Kidney epithelial cell (primary cell): ENCODE data around the gene TLK1. TPM values are rescaled to one million over a fixed set of nuclear protein-coding genes. Genes with fewer than 3 reads are reported as not detected.
"Not testable (repeated sequence)": the region's sequence is repeated elsewhere in the genome, so short reads cannot be mapped to it uniquely, and the experiment has no call there.

ENCODE experiments used
- DNase-seq: peaks from one replicate; pipeline ENCODE4 v3.0.0-alpha.2; 2010; ENCODE audit warnings: low read depth
- H3K27me3 ChIP-seq: 2 replicates; pipeline ENCODE4 v1.6.0; 2011; ENCODE audit warnings: low read length; ENCODE audit not compliant: control insufficient read depth, insufficient read depth
- H3K36me3 ChIP-seq: 2 replicates; pipeline ENCODE4 v1.5.1; 2011; ENCODE audit warnings: low read length; ENCODE audit not compliant: control insufficient read depth, insufficient read depth
- H3K4me3 ChIP-seq: 2 replicates; pipeline ENCODE4 v1.5.1; 2011; ENCODE audit warnings: low read depth, mild to moderate bottlenecking, control low read depth, low read length
- CTCF ChIP-seq: IDR thresholded peaks from 2 replicates; pipeline ENCODE4 v1.5.1; 2011; ENCODE audit warnings: mild to moderate bottlenecking, moderate library complexity, low read length, control low read depth, inconsistent platforms; ENCODE audit not compliant: insufficient read depth, poor library complexity, severe bottlenecking
- total RNA-seq: library from RNA; depleted of rRNA; stranded (reverse); fragments of >200 nt; gene quantifications from 2 replicates; pipeline ENCODE4 v1.2.3, GENCODE V29; 2015

Gene TLK1
- total RNA-seq, 1 donor from 2014 or later, result 24.4 TPM

- H3K27me3 ChIP-seq, result no peaks in the 10 kb centered on the region
- DNase-seq, result no peak
- no peak for TF ChIP-seq CTCF
- H3K36me3 ChIP-seq, result no peaks in the 10 kb centered on the region
- H3K4me3 ChIP-seq, result no peak overlapping the region
Observed at GRCh38 chr2:171083451-171083850, 77.2 kb downstream of the TLK1 start.

- no peak for TF ChIP-seq CTCF
- Histone ChIP-seq H3K4me3 (no peak overlapping the region), H3K36me3 (no peaks in the 10 kb centered on the region)
Observed at GRCh38 chr2:171081649-171082111, 79.0 kb downstream of the TLK1 start.

GRCh38 chr2:171080607-171081006 lies 80.1 kb downstream of the TLK1 start:
- no peaks in the 10 kb centered on the region for H3K36me3 ChIP-seq
- no peaks in the 10 kb centered on the region for H3K27me3 ChIP-seq
- no peak overlapping the region for H3K4me3 ChIP-seq
- no peak for DNase-seq
- TF ChIP-seq CTCF, result no peak

More at GRCh38 chr2:171081649-171082111, 79.0 kb downstream of the TLK1 start:
- H3K27me3 ChIP-seq, result no peaks in the 10 kb centered on the region
- DNase-seq, result no peak

- not testable (repeated sequence) for H3K27me3 ChIP-seq, DNase-seq, H3K36me3 ChIP-seq, H3K4me3 ChIP-seq
Observed at GRCh38 chr2:171076422-171076821, 84.3 kb downstream of the TLK1 start.

- no peaks in the 10 kb centered on the region for H3K36me3 ChIP-seq
Observed at GRCh38 chr2:171072164-171072563, 88.5 kb downstream of the TLK1 start.

GRCh38 chr2:171069286-171069956 lies 91.3 kb downstream of the TLK1 start:
- no peaks in the 10 kb centered on the region for H3K36me3 ChIP-seq
- no peak overlapping the region for H3K4me3 ChIP-seq
- no peaks in the 10 kb centered on the region for H3K27me3 ChIP-seq
- no peak for TF ChIP-seq CTCF
- DNase-seq, result no peak

More at GRCh38 chr2:171072164-171072563, 88.5 kb downstream of the TLK1 start:
- no peak overlapping the region for H3K4me3 ChIP-seq
- no peak for TF ChIP-seq CTCF
- no peaks in the 10 kb centered on the region for H3K27me3 ChIP-seq
- no peak for DNase-seq
